ENCODE results near the gene HOXB1. TPM values are rescaled to one million over a fixed set of nuclear protein-coding genes. Genes with fewer than 3 reads are reported as not detected.
"Not testable (repeated sequence)": the region's sequence is repeated elsewhere in the genome, so short reads cannot be mapped to it uniquely, and the experiment has no call there.

The HOXB1 gene
- total RNA-seq, 1 donor from 2014 or later: not detected

DNA sequence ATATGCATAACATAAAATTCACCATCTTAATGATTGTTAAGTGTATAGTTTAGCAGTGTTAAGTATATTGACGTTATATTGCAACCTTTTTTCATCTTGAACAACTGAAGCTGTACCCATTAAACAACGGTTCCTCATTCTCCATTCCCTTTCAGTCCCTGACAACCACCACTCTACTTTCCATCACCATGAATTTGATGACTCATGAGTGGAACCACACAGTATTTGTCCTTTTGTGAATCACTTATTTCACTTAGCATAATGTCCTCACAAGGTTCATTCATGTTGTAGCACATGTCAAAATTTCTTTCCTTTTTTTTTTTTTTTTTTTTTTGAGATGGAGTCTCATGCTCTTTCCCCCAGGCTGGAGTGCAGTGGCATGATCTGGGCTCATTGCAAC is 46.0 kb downstream of the HOXB1 start:
- intact Hi-C loops (cut with DNase I): no loop called here
- DNase-seq (ENCODE audit: low spot score): no peak

- no peak for DNase-seq (ENCODE audit: low spot score)
- intact Hi-C loops (cut with DNase I): no loop called here
Observed at GRCh38 chr17:48484256-48484655, 46.6 kb downstream of the HOXB1 start.

DNA sequence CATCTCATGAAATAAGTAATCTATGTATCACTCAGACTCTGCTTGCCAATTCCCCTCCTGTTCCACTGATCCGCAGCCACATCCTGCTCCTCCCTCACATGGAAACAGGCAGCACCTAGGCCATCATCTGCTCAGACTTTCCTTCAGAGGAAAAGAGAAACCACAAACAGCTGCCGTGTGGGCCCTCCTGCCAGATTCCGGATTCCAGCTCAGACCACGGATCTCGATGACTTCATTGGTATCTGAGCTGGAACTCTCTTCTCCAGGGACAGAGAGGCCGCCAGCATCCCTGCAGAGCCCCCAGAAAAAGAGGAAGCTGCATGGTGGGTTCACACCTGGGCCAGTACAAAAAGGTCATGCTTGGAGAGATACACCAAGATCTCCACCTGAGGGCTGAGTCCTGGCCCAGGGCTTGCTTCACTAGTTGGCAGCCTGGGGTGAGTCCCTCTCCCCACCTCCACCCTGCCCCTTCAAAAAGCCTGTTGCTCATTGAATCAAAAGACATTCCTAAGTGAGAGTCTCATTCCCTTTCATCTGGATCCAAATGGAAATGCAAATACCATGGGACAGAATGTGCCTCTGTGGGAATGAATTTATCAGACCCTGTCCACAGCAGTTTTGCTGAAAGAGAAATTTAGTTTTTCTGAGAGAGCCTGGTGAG is 47.2 kb downstream of the HOXB1 start:
- DNase-seq (ENCODE audit: low spot score): no peak

GRCh38 chr17:48483004-48483403 is 47.8 kb downstream of the HOXB1 start:
- no peak for DNase-seq (ENCODE audit: low spot score)

More for the DNA sequence above, 47.2 kb downstream of the HOXB1 start:
- intact Hi-C loops (cut with DNase I): no loop called here

GRCh38 chr17:48482301-48482700 is 48.5 kb downstream of the HOXB1 start:
- DNase-seq (ENCODE audit: low spot score); intact Hi-C loops (cut with DNase I): not testable (repeated sequence)

More at GRCh38 chr17:48483004-48483403, 47.8 kb downstream of the HOXB1 start:
- intact Hi-C loops (cut with DNase I): no loop called here

GRCh38 chr17:48479014-48479402 is 51.8 kb downstream of the HOXB1 start:
- no peak for DNase-seq (ENCODE audit: low spot score)
- intact Hi-C loops (cut with DNase I): no loop called here

Other genes starting within 250 kb of the HOXB1 start
- not detected for gene SKAP1, start 100.8 kb downstream of the HOXB1 start, total RNA-seq
- 4.9 TPM for gene HOXB2, start 14.1 kb upstream of the HOXB1 start, total RNA-seq
- gene HOXB4, start 47.3 kb upstream of the HOXB1 start, total RNA-seq: 1.6 TPM
- gene HOXB3, start 59.2 kb upstream of the HOXB1 start, total RNA-seq: 4.2 TPM
- gene HOXB5, start 62.8 kb upstream of the HOXB1 start, total RNA-seq: not detected
- 0.92 TPM for gene HOXB6, start 74.0 kb upstream of the HOXB1 start, total RNA-seq
- 0.22 TPM for gene HOXB7, start 80.0 kb upstream of the HOXB1 start, total RNA-seq
- not detected for gene HOXB8, start 84.3 kb upstream of the HOXB1 start, total RNA-seq
- gene HOXB9, start 95.3 kb upstream of the HOXB1 start, total RNA-seq: not detected
- gene PRAC1, start 191.5 kb upstream of the HOXB1 start, total RNA-seq: not detected
- not detected for gene PRAC2, start 192.2 kb upstream of the HOXB1 start, total RNA-seq
- 0.05 TPM for gene HOXB13, start 197.7 kb upstream of the HOXB1 start, total RNA-seq